CD14-positive monocyte (primary cell): ENCODE data around the gene MTMR12. TPM values are rescaled to one million over a fixed set of nuclear protein-coding genes. Genes with fewer than 3 reads are reported as not detected.
"Not testable (repeated sequence)": the region's sequence is repeated elsewhere in the genome, so short reads cannot be mapped to it uniquely, and the experiment has no call there.

Source experiments
- DNase-seq, 3 donors: peaks; one replicate each; pipeline ENCODE4 v3.0.0-alpha.2; 2011 to 2022
- H2AFZ ChIP-seq: 2 replicates; pipeline ENCODE4 v1.6.0; 2012; ENCODE audit warnings: mild to moderate bottlenecking, low read depth, low read length, inconsistent platforms; ENCODE audit not compliant: insufficient read depth, poor library complexity, severe bottlenecking
- H3K27ac ChIP-seq, 2 donors: 1 replicate in 1 of 2; 2 replicates in 1 of 2; pipeline ENCODE4 v1.5.1; 2012 to 2013; ENCODE audit warnings: low read length in 2 of 2, control low read depth in 1 of 2, inconsistent platforms in 1 of 2, low read depth in 1 of 2, mild to moderate bottlenecking in 1 of 2
- H3K27me3 ChIP-seq, 2 donors: one replicate each; pipeline versions ENCODE4 v1.6.0 to v1.6.1; 2011 to 2013; ENCODE audit warnings: low read length in 2 of 2; ENCODE audit not compliant: control insufficient read depth in 2 of 2, insufficient read depth in 2 of 2
- H3K36me3 ChIP-seq, 2 donors: replicated peaks in 1 of 2; 1 replicate in 1 of 2; 2 replicates in 1 of 2; pipeline versions ENCODE4 v1.5.1 to v1.6.1; 2012 to 2013; ENCODE audit warnings: low read length in 2 of 2, control low read depth in 1 of 2, inconsistent platforms in 1 of 2, mild to moderate bottlenecking in 1 of 2; ENCODE audit not compliant: insufficient read depth in 2 of 2, control insufficient read depth in 1 of 2
- H3K4me1 ChIP-seq, 2 donors: 1 replicate in 1 of 2; 2 replicates in 1 of 2; pipeline versions ENCODE4 v1.5.1 to v1.6.1; 2012 to 2013; ENCODE audit warnings: low read length in 2 of 2, control low read depth in 1 of 2, inconsistent platforms in 1 of 2, mild to moderate bottlenecking in 1 of 2, moderate library complexity in 1 of 2; ENCODE audit not compliant: insufficient read depth in 2 of 2, control insufficient read depth in 1 of 2
- H3K4me2 ChIP-seq: replicated peaks from 2 replicates; pipeline ENCODE3; 2012; ENCODE audit warnings: low read length, moderate library complexity, mild to moderate bottlenecking; ENCODE audit not compliant: poor library complexity, severe bottlenecking; ENCODE audit errors: extremely low read depth
- H3K4me3 ChIP-seq, 3 experiments: fragments of 200-600 bp in 1 of 3; sonication (generic) in 1 of 3; replicated peaks in 1 of 3; 1 replicate in 2 of 3; 2 replicates in 1 of 3; pipeline ENCODE4 v1.5.1; 2011 to 2013; ENCODE audit warnings: low read length in 3 of 3, mild to moderate bottlenecking in 3 of 3, control low read depth in 2 of 3, low read depth in 2 of 3, inconsistent platforms in 1 of 3, moderate library complexity in 1 of 3
- H3K79me2 ChIP-seq: 2 replicates; pipeline ENCODE4 v1.6.0; 2012; ENCODE audit warnings: mild to moderate bottlenecking, control low read depth, inconsistent platforms, low read length, moderate library complexity; ENCODE audit not compliant: insufficient read depth
- H3K9ac ChIP-seq: 2 replicates; pipeline ENCODE4 v1.6.0; 2017; ENCODE audit warnings: low read length, mild to moderate bottlenecking; ENCODE audit not compliant: insufficient read depth, poor library complexity, severe bottlenecking
- H3K9me3 ChIP-seq, 2 donors: replicated peaks in 1 of 2; 1 replicate in 1 of 2; 2 replicates in 1 of 2; pipeline versions ENCODE4 v1.5.1 to v1.6.1; 2012 to 2013; ENCODE audit warnings: low read length in 2 of 2, control low read depth in 1 of 2; ENCODE audit not compliant: control insufficient read depth in 1 of 2, insufficient read depth in 1 of 2
- H4K20me1 ChIP-seq: 2 replicates; pipeline ENCODE4 v1.6.0; 2012; ENCODE audit warnings: mild to moderate bottlenecking, low read length, control low read depth, moderate library complexity; ENCODE audit not compliant: insufficient read depth
- H3K27ac Mint-ChIP-seq, 7 donors: one replicate each; pipeline ENCODE4 v1.8.0; 2020; ENCODE audit warnings: mild to moderate bottlenecking in 7 of 7, mixed read lengths in 7 of 7, moderate library complexity in 6 of 7, inconsistent platforms in 2 of 7
- H3K27me3 Mint-ChIP-seq, 3 donors: one replicate each; pipeline ENCODE4 v1.8.0; 2021 to 2022; ENCODE audit warnings: low read depth in 3 of 3, mild to moderate bottlenecking in 3 of 3, mixed read lengths in 3 of 3, moderate library complexity in 3 of 3, inconsistent platforms in 1 of 3
- H3K36me3 Mint-ChIP-seq, 2 donors: one replicate each; pipeline ENCODE4 v1.8.0; 2020; ENCODE audit warnings: mixed read lengths in 2 of 2, inconsistent platforms in 1 of 2, mild to moderate bottlenecking in 1 of 2
- H3K4me1 Mint-ChIP-seq: one replicate; pipeline ENCODE4 v1.8.0; 2020; ENCODE audit warnings: mild to moderate bottlenecking, mixed read lengths
- H3K4me3 Mint-ChIP-seq, 2 donors: one replicate each; pipeline ENCODE4 v1.8.0; 2020; ENCODE audit warnings: mild to moderate bottlenecking in 2 of 2, mixed read lengths in 2 of 2, moderate library complexity in 1 of 2
- H3K9me3 Mint-ChIP-seq, 7 donors: one replicate each; pipeline ENCODE4 v1.8.0; 2020 to 2022; ENCODE audit warnings: mixed read lengths in 7 of 7, mild to moderate bottlenecking in 6 of 7, moderate library complexity in 6 of 7, inconsistent platforms in 2 of 7
- WGBS: methylation state at CpG from one replicate; pipeline ENCODE4 v1.1.5; 2013; ENCODE audit warnings: missing lambda C conversion rate; ENCODE audit not compliant: insufficient coverage; 5-methylcytosine and 5-hydroxymethylcytosine counted together
- intact Hi-C, 2 donors: fragments of 100-400 bp; cut with micrococcal nuclease; formaldehyde crosslinking; loops; one replicate each; pipeline versions ENCODE4 v1.15.0 to v1.15.1; 2023
- polyA plus RNA-seq, 3 donors: library from polyadenylated mRNA; depleted of rRNA in 1 of 3; unstranded in 2 of 3; stranded (reverse) in 1 of 3; fragments of 300-500 nt in 2 of 3; fragments of >200 nt in 1 of 3; fragmentation: Illumina TruSeq in 2 of 3; gene quantifications; 1 replicate in 2 of 3; 2 replicates in 1 of 3; pipeline ENCODE4 v1.2.3, GENCODE V29; 2012 to 2021
- TF ChIP-seq, protein P1 (sequence below): fragments of 200-600 bp; IDR thresholded peaks from one replicate; pipeline ENCODE4 v1.8.0; 2022; ENCODE audit warnings: antibody characterized with exemption, mild to moderate bottlenecking

Gene MTMR12
- polyA plus RNA-seq, 3 donors = 10.3 to 19.0 (median 17.3) TPM

DNA sequence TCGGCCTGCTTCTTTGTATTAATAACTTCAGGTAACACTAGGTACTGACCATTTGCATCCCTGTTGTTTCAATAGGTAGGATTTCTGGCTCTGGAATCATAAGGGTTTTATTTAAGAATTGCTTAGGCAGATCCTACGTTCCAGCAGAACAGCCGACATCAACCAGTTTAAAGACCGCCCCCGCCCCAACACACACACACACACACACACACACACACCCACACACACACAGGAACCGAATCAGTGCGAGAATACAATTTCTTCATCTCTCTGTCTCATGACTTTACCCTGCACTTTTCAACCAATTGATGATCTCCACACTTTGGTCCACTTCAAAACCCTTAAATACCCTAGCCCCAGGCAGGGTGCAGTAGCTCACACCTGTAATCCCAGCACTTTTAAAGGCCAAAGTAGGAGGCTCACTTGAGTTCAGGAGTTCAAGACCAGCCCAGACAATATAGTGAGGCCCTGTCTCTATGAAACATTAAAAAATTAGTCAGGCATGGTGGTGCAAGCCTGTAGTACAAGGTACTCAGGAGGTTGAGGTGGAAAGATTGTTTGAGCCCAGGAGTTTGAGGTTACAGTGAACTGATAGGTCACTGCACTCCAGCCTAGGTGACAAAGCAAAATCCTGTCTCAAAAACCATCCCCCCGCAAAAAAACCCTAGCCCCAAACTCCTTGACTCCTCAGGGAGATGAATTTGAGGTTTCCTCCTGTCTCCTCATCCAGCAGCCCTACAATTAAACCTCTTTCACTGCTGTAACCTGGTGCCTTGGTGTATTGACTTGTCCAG is 2.7 kb upstream of the MTMR12 start:
- intact Hi-C loops = loop anchor here in 1 of 2 donors (10.0 kb wide), 1 partner anchor 81 kb away; no protein-coding TSS in a partner anchor
- H2AFZ ChIP-seq = no peak overlapping the region
- no peaks in the 10 kb centered on the region for H3K36me3 ChIP-seq
- H3K27ac ChIP-seq = no peak overlapping the region
- no peak overlapping the region for H3K9ac ChIP-seq
- DNase-seq = no peak
- Mint-ChIP-seq H3K36me3 (peaks cover 0 to 6% of the 10 kb centered on the region in 2 donors), H3K9me3 (peaks cover 0 to 4% (median 0%) of the 10 kb centered on the region in 7 donors), H3K4me3 (no peak overlapping the region), H3K27me3 (peaks cover 0 to 4% (median 2%) of the 10 kb centered on the region in 3 donors), H3K27ac (no peak overlapping the region), H3K4me1 (peaks cover 15% of the 10 kb centered on the region)
- whole genome bisulfite sequencing = 100% methylated on average over 2 of the region's 8 CpGs
- peaks cover 16 to 19% of the 10 kb centered on the region in 2 donors for H3K4me1 ChIP-seq
- peaks cover 0 to 4% of the 10 kb centered on the region in 2 donors for H3K9me3 ChIP-seq
- H3K79me2 ChIP-seq = peaks cover 21% of the 10 kb centered on the region
- no peak overlapping the region for H3K4me2 ChIP-seq
- TF ChIP-seq, protein P1, sequence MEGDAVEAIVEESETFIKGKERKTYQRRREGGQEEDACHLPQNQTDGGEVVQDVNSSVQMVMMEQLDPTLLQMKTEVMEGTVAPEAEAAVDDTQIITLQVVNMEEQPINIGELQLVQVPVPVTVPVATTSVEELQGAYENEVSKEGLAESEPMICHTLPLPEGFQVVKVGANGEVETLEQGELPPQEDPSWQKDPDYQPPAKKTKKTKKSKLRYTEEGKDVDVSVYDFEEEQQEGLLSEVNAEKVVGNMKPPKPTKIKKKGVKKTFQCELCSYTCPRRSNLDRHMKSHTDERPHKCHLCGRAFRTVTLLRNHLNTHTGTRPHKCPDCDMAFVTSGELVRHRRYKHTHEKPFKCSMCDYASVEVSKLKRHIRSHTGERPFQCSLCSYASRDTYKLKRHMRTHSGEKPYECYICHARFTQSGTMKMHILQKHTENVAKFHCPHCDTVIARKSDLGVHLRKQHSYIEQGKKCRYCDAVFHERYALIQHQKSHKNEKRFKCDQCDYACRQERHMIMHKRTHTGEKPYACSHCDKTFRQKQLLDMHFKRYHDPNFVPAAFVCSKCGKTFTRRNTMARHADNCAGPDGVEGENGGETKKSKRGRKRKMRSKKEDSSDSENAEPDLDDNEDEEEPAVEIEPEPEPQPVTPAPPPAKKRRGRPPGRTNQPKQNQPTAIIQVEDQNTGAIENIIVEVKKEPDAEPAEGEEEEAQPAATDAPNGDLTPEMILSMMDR = no peak
- H4K20me1 ChIP-seq = peaks cover 2% of the 10 kb centered on the region
- no peak overlapping the region for H3K4me3 ChIP-seq
- no peaks in the 10 kb centered on the region for H3K27me3 ChIP-seq

DNA sequence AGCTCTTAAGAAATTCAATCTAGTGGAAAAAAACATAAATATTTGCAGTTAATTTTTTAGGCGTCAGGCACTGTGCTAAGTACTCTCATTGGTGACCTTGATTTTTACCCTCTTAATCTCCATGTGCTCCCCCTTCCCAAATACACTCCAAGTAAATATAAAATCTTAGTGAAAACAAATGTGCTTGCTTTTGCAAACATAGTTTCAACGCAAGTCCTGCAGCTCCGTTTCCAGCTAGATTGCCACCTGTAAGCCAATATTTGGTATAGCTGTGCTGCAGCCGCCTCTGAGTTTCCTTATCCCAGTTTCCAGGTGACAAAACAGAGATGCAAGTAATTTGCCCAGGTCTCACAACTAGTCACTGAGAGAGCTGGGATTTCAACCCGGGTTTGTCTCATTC is 1.9 kb upstream of the MTMR12 start:
- H3K9me3 ChIP-seq = no peaks in the 10 kb centered on the region
- Mint-ChIP-seq H3K9me3 (peaks cover 0 to 3% (median 0%) of the 10 kb centered on the region in 7 donors), H3K36me3 (peaks cover 0 to 6% of the 10 kb centered on the region in 2 donors), H3K27me3 (peaks cover 0 to 4% (median 2%) of the 10 kb centered on the region in 3 donors), H3K4me3 (no peak overlapping the region), H3K4me1 (peaks cover 23% of the 10 kb centered on the region), H3K27ac (no peak overlapping the region)
- TF ChIP-seq, protein P1 = no peak
- DNase-seq = no peak
- no peak overlapping the region for H3K9ac ChIP-seq
- H4K20me1 ChIP-seq = peaks cover 7% of the 10 kb centered on the region
- H3K27me3 ChIP-seq = no peaks in the 10 kb centered on the region
- no peak overlapping the region for H2AFZ ChIP-seq
- peaks cover 24 to 26% of the 10 kb centered on the region in 2 donors for H3K4me1 ChIP-seq
- no peak overlapping the region for H3K4me3 ChIP-seq
- no peak overlapping the region for H3K4me2 ChIP-seq
- intact Hi-C loops = loop anchor here (5.0 to 10.0 kb wide), 3 partner anchors 80 to 142 kb away; partner anchors contain the start of gene GOLPH3 (in 1 of the 2)
- peaks cover 27% of the 10 kb centered on the region for H3K79me2 ChIP-seq
- WGBS = 100% methylated on average over 3 of the region's 5 CpGs
- no peak overlapping the region for H3K27ac ChIP-seq
- no peaks in the 10 kb centered on the region for H3K36me3 ChIP-seq

DNA sequence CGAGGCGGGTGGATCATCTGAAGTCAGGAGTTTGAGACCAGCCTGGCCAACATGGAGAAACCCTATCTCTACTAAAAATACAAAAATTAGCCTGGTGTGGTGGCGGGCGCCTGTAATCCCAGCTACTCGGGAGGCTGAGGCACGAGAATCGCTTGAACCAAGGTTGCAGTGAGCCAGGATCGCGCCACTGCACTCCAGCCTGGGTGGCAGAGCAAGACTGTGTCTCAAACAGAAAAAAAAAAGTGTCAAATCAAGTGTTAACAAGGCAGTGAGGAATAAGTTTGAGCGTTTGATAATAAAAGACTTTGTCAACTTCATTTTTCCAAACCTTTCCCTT is 1.4 kb upstream of the MTMR12 start:
- intact Hi-C loops = loop anchor here (5.0 to 10.0 kb wide), 3 partner anchors 79 to 142 kb away; partner anchors contain the start of gene GOLPH3 (in 1 of the 2)
- Mint-ChIP-seq H3K4me3 (peak overlapping the region in 1 of 2 donors; percentile 27), H3K4me1 (peaks cover 28% of the 10 kb centered on the region)
- H3K9me3 ChIP-seq, H3K27ac ChIP-seq, H2AFZ ChIP-seq, H3K27me3 Mint-ChIP-seq, H3K36me3 Mint-ChIP-seq, H3K27me3 ChIP-seq, H3K9ac ChIP-seq, H3K9me3 Mint-ChIP-seq, H3K4me2 ChIP-seq, H3K27ac Mint-ChIP-seq, H3K36me3 ChIP-seq, DNase-seq, H4K20me1 ChIP-seq, H3K4me3 ChIP-seq: not testable (repeated sequence)
- WGBS = 100% methylated on average over 4 of the region's 10 CpGs
- peaks cover 28 to 32% of the 10 kb centered on the region in 2 donors for H3K4me1 ChIP-seq
- peaks cover 31% of the 10 kb centered on the region for H3K79me2 ChIP-seq
